ENCODE measurements around the gene ABI2.

The ABI2 gene

DNA sequence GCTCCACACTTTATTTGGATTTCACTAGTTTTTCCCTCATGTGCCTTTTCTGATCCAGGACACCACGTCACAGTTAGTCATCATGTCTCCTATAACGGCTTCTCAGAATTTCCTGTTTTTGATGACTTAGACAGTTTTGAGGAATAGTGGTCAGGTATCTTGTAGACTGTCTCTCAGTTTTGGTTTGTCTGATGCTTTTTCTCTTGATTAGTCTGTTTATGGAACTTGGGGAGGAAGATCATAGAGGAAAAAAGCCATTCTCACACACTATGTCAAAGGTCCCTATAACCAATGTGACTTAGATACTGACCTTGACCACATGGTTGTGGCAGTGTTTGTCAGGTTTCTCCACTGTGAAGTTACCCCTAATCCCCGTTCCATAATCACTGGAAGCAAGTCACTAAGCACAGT lies 117.9 kb downstream of the ABI2 start:
- Histone ChIP-seq H3K36me3 (ENCODE audit: control insufficient read depth, insufficient read depth, low read length) (peaks cover 74% of the 10 kb centered on the region), H3K9ac (ENCODE audit: low read depth, low read length) (no peak overlapping the region), H3K27me3 (ENCODE audit: control insufficient read depth, insufficient read depth, low read length) (no peaks in the 10 kb centered on the region), H3K27ac (ENCODE audit: low read depth, low read length) (no peak overlapping the region), H3K4me1 (ENCODE audit: control insufficient read depth, insufficient read depth, low read length) (no peaks in the 10 kb centered on the region), H3K4me3 (ENCODE audit: low read depth, low read length) (no peak overlapping the region), H3K9me3 (ENCODE audit: control insufficient read depth, insufficient read depth, low read length) (no peaks in the 10 kb centered on the region)

DNA sequence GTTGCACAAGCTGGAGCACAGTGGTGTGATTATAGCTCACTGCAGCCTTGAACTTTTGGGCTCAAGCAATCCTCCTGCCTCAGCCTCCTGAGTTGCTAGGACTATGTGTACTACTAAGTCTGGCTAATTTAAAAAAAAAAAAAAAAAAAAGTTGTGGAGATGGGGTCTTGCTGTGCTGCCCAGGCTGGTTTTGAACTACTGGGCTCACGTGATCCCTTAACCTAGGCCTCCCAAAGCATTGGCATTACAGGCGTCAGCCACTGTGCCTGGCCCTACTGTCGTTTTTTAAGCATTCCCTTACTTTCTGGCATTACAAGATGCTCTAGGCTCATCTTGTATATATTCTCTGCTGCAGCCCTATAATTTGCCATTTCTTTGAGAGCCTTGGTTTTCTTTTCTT lies 118.6 kb downstream of the ABI2 start:
- Histone ChIP-seq H3K9me3 (ENCODE audit: control insufficient read depth, insufficient read depth, low read length) (no peaks in the 10 kb centered on the region), H3K27me3 (ENCODE audit: control insufficient read depth, insufficient read depth, low read length) (no peaks in the 10 kb centered on the region), H3K36me3 (ENCODE audit: control insufficient read depth, insufficient read depth, low read length) (peaks cover 75% of the 10 kb centered on the region), H3K4me1 (ENCODE audit: control insufficient read depth, insufficient read depth, low read length) (no peaks in the 10 kb centered on the region), H3K4me3 (ENCODE audit: low read depth, low read length) (no peak overlapping the region), H3K9ac (ENCODE audit: low read depth, low read length) (no peak overlapping the region), H3K27ac (ENCODE audit: low read depth, low read length) (no peak overlapping the region)

GRCh38 chr2:203450561-203450960 lies 122.4 kb downstream of the ABI2 start:
- no peak overlapping the region for H3K4me3 ChIP-seq (ENCODE audit: low read depth, low read length)
- H3K27me3 ChIP-seq (ENCODE audit: control insufficient read depth, insufficient read depth, low read length) = no peaks in the 10 kb centered on the region
- H3K36me3 ChIP-seq (ENCODE audit: control insufficient read depth, insufficient read depth, low read length) = peaks cover 74% of the 10 kb centered on the region
- H3K9me3 ChIP-seq (ENCODE audit: control insufficient read depth, insufficient read depth, low read length) = no peaks in the 10 kb centered on the region
- H3K27ac ChIP-seq (ENCODE audit: low read depth, low read length) = no peak overlapping the region
- no peaks in the 10 kb centered on the region for H3K4me1 ChIP-seq (ENCODE audit: control insufficient read depth, insufficient read depth, low read length)
- no peak overlapping the region for H3K9ac ChIP-seq (ENCODE audit: low read depth, low read length)

- no peak overlapping the region for H3K4me3 ChIP-seq (ENCODE audit: low read depth, low read length)
- no peak overlapping the region for H3K9ac ChIP-seq (ENCODE audit: low read depth, low read length)
- H3K4me1 ChIP-seq (ENCODE audit: control insufficient read depth, insufficient read depth, low read length) = no peaks in the 10 kb centered on the region
- H3K9me3 ChIP-seq (ENCODE audit: control insufficient read depth, insufficient read depth, low read length) = no peaks in the 10 kb centered on the region
- H3K27me3 ChIP-seq (ENCODE audit: control insufficient read depth, insufficient read depth, low read length) = no peaks in the 10 kb centered on the region
- H3K27ac ChIP-seq (ENCODE audit: low read depth, low read length) = no peak overlapping the region
- H3K36me3 ChIP-seq (ENCODE audit: control insufficient read depth, insufficient read depth, low read length) = peaks cover 70% of the 10 kb centered on the region
Observed at GRCh38 chr2:203451011-203451410, 122.8 kb downstream of the ABI2 start.

DNA sequence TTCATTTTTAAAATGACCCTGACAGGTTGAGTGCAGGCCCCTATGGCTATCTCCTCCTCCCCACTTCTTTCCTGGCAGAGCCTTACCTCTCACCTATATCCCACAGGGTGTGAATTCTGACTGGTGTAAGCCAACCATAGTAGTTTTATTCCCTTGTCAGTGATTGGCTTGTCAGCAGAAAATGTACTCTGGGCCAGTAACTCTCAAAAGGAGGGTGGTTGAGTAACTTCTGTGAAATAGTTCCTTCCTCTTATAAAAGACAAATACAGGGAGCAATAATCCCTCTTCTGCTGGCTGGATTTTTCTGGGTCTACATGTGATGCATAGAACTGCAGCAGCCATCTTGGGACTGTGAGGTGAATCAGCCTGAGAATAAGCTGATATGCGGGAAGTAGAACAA lies 123.5 kb downstream of the ABI2 start:
- Histone ChIP-seq H3K36me3 (ENCODE audit: control insufficient read depth, insufficient read depth, low read length) (peaks cover 70% of the 10 kb centered on the region), H3K4me1 (ENCODE audit: control insufficient read depth, insufficient read depth, low read length) (no peaks in the 10 kb centered on the region), H3K27ac (ENCODE audit: low read depth, low read length) (no peak overlapping the region), H3K27me3 (ENCODE audit: control insufficient read depth, insufficient read depth, low read length) (no peaks in the 10 kb centered on the region), H3K4me3 (ENCODE audit: low read depth, low read length) (no peak overlapping the region), H3K9me3 (ENCODE audit: control insufficient read depth, insufficient read depth, low read length) (no peaks in the 10 kb centered on the region), H3K9ac (ENCODE audit: low read depth, low read length) (no peak overlapping the region)

DNA sequence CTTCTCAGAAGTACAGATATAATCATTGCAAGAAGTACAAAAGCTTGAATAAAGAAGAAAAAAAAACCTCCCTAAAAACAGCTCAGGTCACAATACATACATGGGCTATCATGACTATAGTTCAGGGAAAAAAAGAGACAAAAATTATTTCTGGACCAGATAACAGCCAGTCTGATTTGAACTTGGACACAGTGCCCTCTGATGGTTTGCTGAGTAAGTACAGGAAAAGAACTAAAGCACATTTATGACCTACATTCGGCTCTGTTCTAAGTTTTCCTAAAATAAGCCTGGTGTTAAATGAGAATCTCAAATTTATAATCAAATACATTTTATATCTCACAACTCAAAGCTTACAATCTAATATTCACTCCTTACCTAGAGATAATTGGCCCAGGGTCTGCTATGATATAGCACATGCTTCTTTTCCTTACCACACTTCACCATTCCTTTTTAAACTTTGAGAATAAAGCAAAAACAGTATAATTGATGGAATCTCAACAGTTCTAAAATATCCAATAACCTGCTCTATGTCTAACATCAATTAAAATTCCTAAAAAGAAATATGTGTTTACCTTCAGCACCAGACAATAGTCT lies 125.8 kb downstream of the ABI2 start:
- Histone ChIP-seq H3K27me3 (ENCODE audit: control insufficient read depth, insufficient read depth, low read length) (no peaks in the 10 kb centered on the region), H3K36me3 (ENCODE audit: control insufficient read depth, insufficient read depth, low read length) (peaks cover 65% of the 10 kb centered on the region), H3K4me1 (ENCODE audit: control insufficient read depth, insufficient read depth, low read length) (no peaks in the 10 kb centered on the region), H3K9me3 (ENCODE audit: control insufficient read depth, insufficient read depth, low read length) (no peaks in the 10 kb centered on the region), H3K4me3 (ENCODE audit: low read depth, low read length) (no peak overlapping the region), H3K9ac (ENCODE audit: low read depth, low read length) (no peak overlapping the region), H3K27ac (ENCODE audit: low read depth, low read length) (no peak overlapping the region)

DNA sequence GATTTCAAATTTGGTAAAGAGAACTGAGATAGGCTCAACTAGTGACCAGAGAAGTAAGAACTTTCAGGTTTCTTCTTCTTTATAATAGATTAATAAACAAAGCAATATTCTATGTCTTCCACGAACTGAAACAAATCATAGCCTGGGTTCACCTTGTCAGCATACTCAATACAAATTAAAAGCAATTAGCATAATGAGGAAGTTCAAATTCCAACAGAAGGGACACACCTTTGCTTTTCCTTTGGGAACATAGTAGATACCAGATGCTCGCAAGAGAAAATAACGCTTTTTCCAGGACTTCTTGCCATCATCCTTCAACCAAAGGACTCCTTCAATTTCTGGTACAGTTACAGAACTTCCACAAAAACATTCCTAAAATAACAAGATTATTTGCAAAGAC lies 127.0 kb downstream of the ABI2 start:
- Histone ChIP-seq H3K9ac (ENCODE audit: low read depth, low read length) (no peak overlapping the region), H3K27ac (ENCODE audit: low read depth, low read length) (no peak overlapping the region), H3K4me1 (ENCODE audit: control insufficient read depth, insufficient read depth, low read length) (no peaks in the 10 kb centered on the region), H3K9me3 (ENCODE audit: control insufficient read depth, insufficient read depth, low read length) (no peaks in the 10 kb centered on the region), H3K36me3 (ENCODE audit: control insufficient read depth, insufficient read depth, low read length) (peaks cover 75% of the 10 kb centered on the region), H3K27me3 (ENCODE audit: control insufficient read depth, insufficient read depth, low read length) (no peaks in the 10 kb centered on the region), H3K4me3 (ENCODE audit: low read depth, low read length) (no peak overlapping the region)

DNA sequence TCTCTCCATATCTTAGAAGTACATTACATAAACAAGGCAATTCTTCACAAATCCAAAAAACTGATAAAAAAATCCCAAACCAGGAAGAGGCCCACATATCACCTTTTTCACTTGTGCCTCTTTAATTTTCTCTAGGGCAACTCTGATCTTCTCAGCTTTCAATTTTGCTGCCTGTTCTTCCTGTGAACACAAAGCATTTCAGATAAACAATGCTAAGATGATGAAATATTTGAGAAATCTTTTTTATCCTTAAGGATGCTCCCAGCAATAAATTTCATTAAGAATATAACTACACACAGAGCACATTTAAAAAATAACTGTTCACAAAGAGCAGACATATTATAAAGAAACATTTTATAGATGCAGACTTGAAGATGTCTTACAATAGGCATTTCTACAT lies 133.6 kb downstream of the ABI2 start:
- H3K9ac ChIP-seq (ENCODE audit: low read depth, low read length) = no peak overlapping the region
- no peaks in the 10 kb centered on the region for H3K27me3 ChIP-seq (ENCODE audit: control insufficient read depth, insufficient read depth, low read length)
- H3K4me3 ChIP-seq (ENCODE audit: low read depth, low read length) = no peak overlapping the region
- no peaks in the 10 kb centered on the region for H3K9me3 ChIP-seq (ENCODE audit: control insufficient read depth, insufficient read depth, low read length)
- no peak overlapping the region for H3K27ac ChIP-seq (ENCODE audit: low read depth, low read length)
- peaks cover 35% of the 10 kb centered on the region for H3K36me3 ChIP-seq (ENCODE audit: control insufficient read depth, insufficient read depth, low read length)
- peaks cover 8% of the 10 kb centered on the region; the same call in 1 of the 2 replicates for H3K4me1 ChIP-seq (ENCODE audit: control insufficient read depth, insufficient read depth, low read length)

DNA sequence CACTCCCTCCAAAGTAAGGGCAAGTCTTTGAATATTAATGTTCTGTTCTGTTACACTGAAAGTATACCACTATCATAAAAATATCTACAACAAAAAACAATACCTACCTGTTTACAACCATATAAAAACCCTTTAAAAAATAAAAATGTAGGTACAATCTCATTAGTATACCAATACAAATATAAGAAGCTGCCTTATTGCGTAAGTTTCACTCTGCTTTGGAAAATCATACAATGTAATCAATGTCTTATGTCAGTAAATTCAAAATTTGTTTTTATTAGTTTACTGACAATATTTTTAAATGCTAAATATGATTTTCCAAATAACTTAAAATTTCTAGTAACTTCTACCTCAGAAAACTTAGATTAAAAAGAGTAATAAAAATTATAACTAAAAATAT lies 134.1 kb downstream of the ABI2 start:
- Histone ChIP-seq H3K27ac (ENCODE audit: low read depth, low read length) (no peak overlapping the region), H3K4me3 (ENCODE audit: low read depth, low read length) (no peak overlapping the region), H3K4me1 (ENCODE audit: control insufficient read depth, insufficient read depth, low read length) (peaks cover 8% of the 10 kb centered on the region; the same call in 1 of the 2 replicates), H3K27me3 (ENCODE audit: control insufficient read depth, insufficient read depth, low read length) (no peaks in the 10 kb centered on the region), H3K36me3 (ENCODE audit: control insufficient read depth, insufficient read depth, low read length) (peaks cover 31% of the 10 kb centered on the region), H3K9me3 (ENCODE audit: control insufficient read depth, insufficient read depth, low read length) (no peaks in the 10 kb centered on the region), H3K9ac (ENCODE audit: low read depth, low read length) (no peak overlapping the region)

DNA sequence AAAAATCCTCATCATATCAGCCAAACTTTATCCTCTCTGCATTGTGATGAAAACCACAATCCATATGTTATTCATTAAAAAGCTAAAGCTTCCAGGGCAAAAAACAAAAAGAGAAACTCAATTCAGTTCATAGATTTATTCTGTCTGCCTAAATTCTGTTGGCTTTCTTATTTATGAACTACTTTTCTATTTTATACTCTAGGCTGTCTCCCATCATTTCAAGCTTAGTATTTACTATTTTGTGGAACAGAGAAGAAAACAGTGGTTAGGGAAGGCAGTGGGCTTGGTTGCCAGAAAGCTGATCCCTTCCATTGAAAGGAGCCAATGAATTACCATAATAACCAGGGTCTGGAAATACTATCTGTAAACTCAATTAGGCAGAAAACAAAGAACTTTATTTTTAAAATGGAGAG lies 135.1 kb downstream of the ABI2 start:
- no peak overlapping the region for H3K4me3 ChIP-seq (ENCODE audit: low read depth, low read length)
- H3K36me3 ChIP-seq (ENCODE audit: control insufficient read depth, insufficient read depth, low read length) = peaks cover 25% of the 10 kb centered on the region
- H3K4me1 ChIP-seq (ENCODE audit: control insufficient read depth, insufficient read depth, low read length) = peaks cover 8% of the 10 kb centered on the region; the same call in 1 of the 2 replicates
- no peaks in the 10 kb centered on the region for H3K27me3 ChIP-seq (ENCODE audit: control insufficient read depth, insufficient read depth, low read length)
- H3K9ac ChIP-seq (ENCODE audit: low read depth, low read length) = no peak overlapping the region
- no peaks in the 10 kb centered on the region for H3K9me3 ChIP-seq (ENCODE audit: control insufficient read depth, insufficient read depth, low read length)
- H3K27ac ChIP-seq (ENCODE audit: low read depth, low read length) = no peak overlapping the region

GRCh38 chr2:203469546-203469945 lies 141.4 kb downstream of the ABI2 start:
- Histone ChIP-seq H3K27me3 (ENCODE audit: control insufficient read depth, insufficient read depth, low read length) (no peaks in the 10 kb centered on the region), H3K9me3 (ENCODE audit: control insufficient read depth, insufficient read depth, low read length) (no peaks in the 10 kb centered on the region), H3K36me3 (ENCODE audit: control insufficient read depth, insufficient read depth, low read length) (no peaks in the 10 kb centered on the region), H3K27ac (ENCODE audit: low read depth, low read length) (no peak overlapping the region), H3K4me3 (ENCODE audit: low read depth, low read length) (no peak overlapping the region), H3K4me1 (ENCODE audit: control insufficient read depth, insufficient read depth, low read length) (no peaks in the 10 kb centered on the region), H3K9ac (ENCODE audit: low read depth, low read length) (no peak overlapping the region)

DNA sequence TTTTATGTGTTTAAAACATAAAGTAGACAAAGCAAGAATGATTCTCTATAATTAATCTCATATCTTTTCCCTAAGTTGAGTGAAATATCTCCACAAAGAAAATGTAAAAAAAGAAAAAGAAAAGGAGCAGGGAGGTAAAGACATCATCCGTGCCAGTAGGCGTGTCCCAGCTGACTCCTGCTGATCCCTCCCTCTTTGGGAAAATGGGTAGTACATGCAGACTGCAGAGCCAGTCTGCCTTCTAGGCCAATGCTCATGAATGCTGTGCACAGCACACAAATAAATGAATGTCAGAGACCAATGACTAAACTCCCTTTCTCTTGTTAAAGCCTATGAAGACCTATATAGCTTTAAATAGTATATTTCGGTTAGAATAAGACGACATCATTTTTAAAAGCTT lies 142.2 kb downstream of the ABI2 start:
- H3K4me3 ChIP-seq (ENCODE audit: low read depth, low read length) = no peak overlapping the region
- no peaks in the 10 kb centered on the region for H3K9me3 ChIP-seq (ENCODE audit: control insufficient read depth, insufficient read depth, low read length)
- H3K27me3 ChIP-seq (ENCODE audit: control insufficient read depth, insufficient read depth, low read length) = no peaks in the 10 kb centered on the region
- H3K36me3 ChIP-seq (ENCODE audit: control insufficient read depth, insufficient read depth, low read length) = no peaks in the 10 kb centered on the region
- no peak overlapping the region for H3K9ac ChIP-seq (ENCODE audit: low read depth, low read length)
- H3K4me1 ChIP-seq (ENCODE audit: control insufficient read depth, insufficient read depth, low read length) = no peaks in the 10 kb centered on the region
- H3K27ac ChIP-seq (ENCODE audit: low read depth, low read length) = no peak overlapping the region
